CD14-positive monocyte (primary cell): ENCODE results near the gene CAP2. TPM values are rescaled to one million over a fixed set of nuclear protein-coding genes. Genes with fewer than 3 reads are reported as not detected.
"Not testable (repeated sequence)": the region's sequence is repeated elsewhere in the genome, so short reads cannot be mapped to it uniquely, and the experiment has no call there.

Experiments used
- DNase-seq, 3 donors: peaks; one replicate each; pipeline ENCODE4 v3.0.0-alpha.2; 2011 to 2022
- H2AFZ ChIP-seq: 2 replicates; pipeline ENCODE4 v1.6.0; 2012; ENCODE audit warnings: mild to moderate bottlenecking, low read depth, low read length, inconsistent platforms; ENCODE audit not compliant: insufficient read depth, poor library complexity, severe bottlenecking
- H3K27ac ChIP-seq, 2 donors: 1 replicate in 1 of 2; 2 replicates in 1 of 2; pipeline ENCODE4 v1.5.1; 2012 to 2013; ENCODE audit warnings: low read length in 2 of 2, control low read depth in 1 of 2, inconsistent platforms in 1 of 2, low read depth in 1 of 2, mild to moderate bottlenecking in 1 of 2
- H3K27me3 ChIP-seq, 2 donors: one replicate each; pipeline versions ENCODE4 v1.6.0 to v1.6.1; 2011 to 2013; ENCODE audit warnings: low read length in 2 of 2; ENCODE audit not compliant: control insufficient read depth in 2 of 2, insufficient read depth in 2 of 2
- H3K36me3 ChIP-seq, 2 donors: replicated peaks in 1 of 2; 1 replicate in 1 of 2; 2 replicates in 1 of 2; pipeline versions ENCODE4 v1.5.1 to v1.6.1; 2012 to 2013; ENCODE audit warnings: low read length in 2 of 2, control low read depth in 1 of 2, inconsistent platforms in 1 of 2, mild to moderate bottlenecking in 1 of 2; ENCODE audit not compliant: insufficient read depth in 2 of 2, control insufficient read depth in 1 of 2
- H3K4me1 ChIP-seq, 2 donors: 1 replicate in 1 of 2; 2 replicates in 1 of 2; pipeline versions ENCODE4 v1.5.1 to v1.6.1; 2012 to 2013; ENCODE audit warnings: low read length in 2 of 2, control low read depth in 1 of 2, inconsistent platforms in 1 of 2, mild to moderate bottlenecking in 1 of 2, moderate library complexity in 1 of 2; ENCODE audit not compliant: insufficient read depth in 2 of 2, control insufficient read depth in 1 of 2
- H3K4me2 ChIP-seq: replicated peaks from 2 replicates; pipeline ENCODE3; 2012; ENCODE audit warnings: low read length, moderate library complexity, mild to moderate bottlenecking; ENCODE audit not compliant: poor library complexity, severe bottlenecking; ENCODE audit errors: extremely low read depth
- H3K4me3 ChIP-seq, 3 experiments: fragments of 200-600 bp in 1 of 3; sonication (generic) in 1 of 3; replicated peaks in 1 of 3; 1 replicate in 2 of 3; 2 replicates in 1 of 3; pipeline ENCODE4 v1.5.1; 2011 to 2013; ENCODE audit warnings: low read length in 3 of 3, mild to moderate bottlenecking in 3 of 3, control low read depth in 2 of 3, low read depth in 2 of 3, inconsistent platforms in 1 of 3, moderate library complexity in 1 of 3
- H3K79me2 ChIP-seq: 2 replicates; pipeline ENCODE4 v1.6.0; 2012; ENCODE audit warnings: mild to moderate bottlenecking, control low read depth, inconsistent platforms, low read length, moderate library complexity; ENCODE audit not compliant: insufficient read depth
- H3K9ac ChIP-seq: 2 replicates; pipeline ENCODE4 v1.6.0; 2017; ENCODE audit warnings: low read length, mild to moderate bottlenecking; ENCODE audit not compliant: insufficient read depth, poor library complexity, severe bottlenecking
- H3K9me3 ChIP-seq, 2 donors: replicated peaks in 1 of 2; 1 replicate in 1 of 2; 2 replicates in 1 of 2; pipeline versions ENCODE4 v1.5.1 to v1.6.1; 2012 to 2013; ENCODE audit warnings: low read length in 2 of 2, control low read depth in 1 of 2; ENCODE audit not compliant: control insufficient read depth in 1 of 2, insufficient read depth in 1 of 2
- H4K20me1 ChIP-seq: 2 replicates; pipeline ENCODE4 v1.6.0; 2012; ENCODE audit warnings: mild to moderate bottlenecking, low read length, control low read depth, moderate library complexity; ENCODE audit not compliant: insufficient read depth
- H3K27ac Mint-ChIP-seq, 7 donors: one replicate each; pipeline ENCODE4 v1.8.0; 2020; ENCODE audit warnings: mild to moderate bottlenecking in 7 of 7, mixed read lengths in 7 of 7, moderate library complexity in 6 of 7, inconsistent platforms in 2 of 7
- H3K27me3 Mint-ChIP-seq, 3 donors: one replicate each; pipeline ENCODE4 v1.8.0; 2021 to 2022; ENCODE audit warnings: low read depth in 3 of 3, mild to moderate bottlenecking in 3 of 3, mixed read lengths in 3 of 3, moderate library complexity in 3 of 3, inconsistent platforms in 1 of 3
- H3K36me3 Mint-ChIP-seq, 2 donors: one replicate each; pipeline ENCODE4 v1.8.0; 2020; ENCODE audit warnings: mixed read lengths in 2 of 2, inconsistent platforms in 1 of 2, mild to moderate bottlenecking in 1 of 2
- H3K4me1 Mint-ChIP-seq: one replicate; pipeline ENCODE4 v1.8.0; 2020; ENCODE audit warnings: mild to moderate bottlenecking, mixed read lengths
- H3K4me3 Mint-ChIP-seq, 2 donors: one replicate each; pipeline ENCODE4 v1.8.0; 2020; ENCODE audit warnings: mild to moderate bottlenecking in 2 of 2, mixed read lengths in 2 of 2, moderate library complexity in 1 of 2
- H3K9me3 Mint-ChIP-seq, 7 donors: one replicate each; pipeline ENCODE4 v1.8.0; 2020 to 2022; ENCODE audit warnings: mixed read lengths in 7 of 7, mild to moderate bottlenecking in 6 of 7, moderate library complexity in 6 of 7, inconsistent platforms in 2 of 7
- whole genome bisulfite sequencing: methylation state at CpG from one replicate; pipeline ENCODE4 v1.1.5; 2013; ENCODE audit warnings: missing lambda C conversion rate; ENCODE audit not compliant: insufficient coverage; 5-methylcytosine and 5-hydroxymethylcytosine counted together
- intact Hi-C, 2 donors: fragments of 100-400 bp; cut with micrococcal nuclease; formaldehyde crosslinking; loops; one replicate each; pipeline versions ENCODE4 v1.15.0 to v1.15.1; 2023
- polyA plus RNA-seq, 3 donors: library from polyadenylated mRNA; depleted of rRNA in 1 of 3; unstranded in 2 of 3; stranded (reverse) in 1 of 3; fragments of 300-500 nt in 2 of 3; fragments of >200 nt in 1 of 3; fragmentation: Illumina TruSeq in 2 of 3; gene quantifications; 1 replicate in 2 of 3; 2 replicates in 1 of 3; pipeline ENCODE4 v1.2.3, GENCODE V29; 2012 to 2021
- TF ChIP-seq, protein P1 (sequence below): fragments of 200-600 bp; IDR thresholded peaks from one replicate; pipeline ENCODE4 v1.8.0; 2022; ENCODE audit warnings: antibody characterized with exemption, mild to moderate bottlenecking

CAP2 gene
- polyA plus RNA-seq, 3 donors: not detected

GRCh38 chr6:17432356-17432755 is 39.0 kb downstream of the CAP2 start:
- Mint-ChIP-seq H3K4me3 (no peak overlapping the region), H3K9me3 (peaks cover 0 to 7% (median 2%) of the 10 kb centered on the region in 7 donors), H3K27ac (no peak overlapping the region), H3K4me1 (no peaks in the 10 kb centered on the region), H3K27me3 (peaks cover 2 to 5% (median 4%) of the 10 kb centered on the region in 3 donors), H3K36me3 (no peaks in the 10 kb centered on the region)
- H3K36me3 ChIP-seq: no peaks in the 10 kb centered on the region
- TF ChIP-seq, protein P1, sequence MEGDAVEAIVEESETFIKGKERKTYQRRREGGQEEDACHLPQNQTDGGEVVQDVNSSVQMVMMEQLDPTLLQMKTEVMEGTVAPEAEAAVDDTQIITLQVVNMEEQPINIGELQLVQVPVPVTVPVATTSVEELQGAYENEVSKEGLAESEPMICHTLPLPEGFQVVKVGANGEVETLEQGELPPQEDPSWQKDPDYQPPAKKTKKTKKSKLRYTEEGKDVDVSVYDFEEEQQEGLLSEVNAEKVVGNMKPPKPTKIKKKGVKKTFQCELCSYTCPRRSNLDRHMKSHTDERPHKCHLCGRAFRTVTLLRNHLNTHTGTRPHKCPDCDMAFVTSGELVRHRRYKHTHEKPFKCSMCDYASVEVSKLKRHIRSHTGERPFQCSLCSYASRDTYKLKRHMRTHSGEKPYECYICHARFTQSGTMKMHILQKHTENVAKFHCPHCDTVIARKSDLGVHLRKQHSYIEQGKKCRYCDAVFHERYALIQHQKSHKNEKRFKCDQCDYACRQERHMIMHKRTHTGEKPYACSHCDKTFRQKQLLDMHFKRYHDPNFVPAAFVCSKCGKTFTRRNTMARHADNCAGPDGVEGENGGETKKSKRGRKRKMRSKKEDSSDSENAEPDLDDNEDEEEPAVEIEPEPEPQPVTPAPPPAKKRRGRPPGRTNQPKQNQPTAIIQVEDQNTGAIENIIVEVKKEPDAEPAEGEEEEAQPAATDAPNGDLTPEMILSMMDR: no peak
- H3K4me3 ChIP-seq: no peak overlapping the region
- intact Hi-C loops: no loop called here
- peaks cover 0 to 3% of the 10 kb centered on the region in 2 donors for H3K9me3 ChIP-seq
- H3K27me3 ChIP-seq: no peaks in the 10 kb centered on the region
- no peaks in the 10 kb centered on the region for H3K79me2 ChIP-seq
- H3K4me1 ChIP-seq: no peaks in the 10 kb centered on the region
- H3K9ac ChIP-seq: no peak overlapping the region
- no peak overlapping the region for H2AFZ ChIP-seq
- H3K4me2 ChIP-seq: no peak overlapping the region
- 80% methylated on average over 1 of the region's 2 CpGs for WGBS
- H3K27ac ChIP-seq: no peak overlapping the region
- H4K20me1 ChIP-seq: no peaks in the 10 kb centered on the region
- DNase-seq: no peak

DNA sequence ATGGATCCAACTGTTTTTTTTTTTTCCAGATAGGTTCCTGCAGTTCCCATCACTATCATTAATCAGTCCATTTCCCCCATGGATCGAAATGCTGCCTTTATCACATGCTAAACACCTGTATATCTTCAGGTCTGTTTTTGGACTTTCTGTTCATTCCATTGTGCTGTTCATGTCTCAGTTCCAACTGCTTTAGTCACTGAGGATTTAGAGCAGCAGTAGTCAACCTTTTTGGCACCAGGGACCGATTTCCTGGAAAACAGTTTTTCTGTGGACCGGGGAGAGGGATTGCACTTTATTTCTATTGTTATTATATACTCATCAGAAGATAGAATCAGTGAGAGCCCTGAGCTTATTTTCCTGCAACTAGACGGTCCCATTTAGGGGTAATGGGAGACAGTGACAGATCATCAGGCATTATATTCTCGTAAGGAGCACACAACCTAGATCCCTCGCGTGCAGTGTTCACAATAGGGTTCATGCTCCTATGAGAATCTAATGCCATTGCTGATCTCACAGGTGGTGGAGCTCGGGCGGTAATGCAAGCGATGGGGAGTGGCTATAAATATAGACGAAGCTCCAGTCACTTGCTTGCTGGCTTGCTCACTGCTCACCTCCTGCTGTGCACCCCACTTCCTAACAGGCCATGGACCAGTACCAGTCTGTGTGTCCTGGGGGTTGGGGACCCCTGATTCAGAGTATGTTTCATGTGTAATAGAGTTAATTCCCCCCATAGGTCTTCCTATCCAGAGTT is 46.0 kb downstream of the CAP2 start:
- Histone ChIP-seq H3K4me1 (no peaks in the 10 kb centered on the region), H3K27me3 (no peaks in the 10 kb centered on the region), H2AFZ (no peak overlapping the region), H3K27ac (no peak overlapping the region), H3K4me2 (no peak overlapping the region), H3K9ac (no peak overlapping the region), H4K20me1 (no peaks in the 10 kb centered on the region), H3K9me3 (peaks cover 0 to 3% of the 10 kb centered on the region in 2 donors), H3K79me2 (no peaks in the 10 kb centered on the region), H3K36me3 (no peaks in the 10 kb centered on the region), H3K4me3 (no peak overlapping the region)
- Mint-ChIP-seq H3K27ac (no peak overlapping the region), H3K4me1 (no peaks in the 10 kb centered on the region), H3K9me3 (peaks cover 0 to 7% (median 6%) of the 10 kb centered on the region in 7 donors), H3K36me3 (no peaks in the 10 kb centered on the region), H3K4me3 (no peak overlapping the region), H3K27me3 (peaks cover 2 to 3% (median 3%) of the 10 kb centered on the region in 3 donors)
- intact Hi-C loops: no loop called here
- TF ChIP-seq, protein P1: no peak
- DNase-seq: no peak
- WGBS: 79% methylated on average over 8 of the region's 11 CpGs

DNA sequence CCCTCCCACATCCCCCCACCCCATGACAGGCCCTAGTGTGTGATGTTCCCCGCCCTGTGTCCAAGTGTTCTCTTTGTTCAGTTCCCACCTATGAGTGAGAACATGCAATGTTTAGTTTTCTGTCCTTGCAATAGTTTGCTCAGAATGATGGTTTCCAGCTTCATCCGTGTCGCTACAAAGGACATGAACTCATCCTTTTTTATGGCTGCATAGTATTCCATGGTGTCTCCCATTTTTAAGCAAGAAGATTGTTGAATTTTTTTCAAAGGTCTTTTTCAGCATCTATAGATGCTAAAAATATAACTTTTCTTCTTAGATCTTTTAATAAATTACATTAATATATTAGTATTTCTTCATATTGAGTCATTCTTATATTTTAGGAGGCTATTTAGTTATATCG is 47.4 kb downstream of the CAP2 start:
- DNase-seq, H3K27me3 Mint-ChIP-seq, H3K4me3 ChIP-seq, H3K9me3 ChIP-seq, H3K79me2 ChIP-seq, H3K27ac ChIP-seq, H3K4me3 Mint-ChIP-seq, H3K4me1 Mint-ChIP-seq, H3K36me3 Mint-ChIP-seq, H4K20me1 ChIP-seq, H2AFZ ChIP-seq, H3K27ac Mint-ChIP-seq, H3K4me2 ChIP-seq, H3K36me3 ChIP-seq, H3K9ac ChIP-seq, H3K4me1 ChIP-seq, H3K9me3 Mint-ChIP-seq, intact Hi-C loops, H3K27me3 ChIP-seq: not testable (repeated sequence)
- no CpG with 5 or more reads among the region's 4 CpGs for WGBS
